MCF 10A (cell line): Measurements from ENCODE around the gene TMED9. TPM values are rescaled to one million over a fixed set of nuclear protein-coding genes. Genes with fewer than 3 reads are reported as not detected.

Experiments
- BruUV-seq: library from RNA; stranded (reverse); fragments of 400-500 nt; replicated peaks from 2 replicates; lab custom pipeline; 2021; lab: Mats Ljungman, UMichigan
- CTCF ChIA-PET: fragments of 300-600 bp; sonication (Branson Sonifier 250); formaldehyde crosslinking; extraction: SDS; loops from one replicate; lab custom pipeline; 2021; ENCODE audit warnings: antibody characterized with exemption, inconsistent platforms; lab: Yijun Ruan, JAX
- POLR2A ChIA-PET: fragments of 300-600, 350-650 bp; sonication (Branson Sonifier 250); formaldehyde crosslinking; extraction: SDS; loops from one replicate; lab custom pipeline; 2020; ENCODE audit warnings: antibody characterized with exemption, inconsistent platforms; lab: Yijun Ruan, JAX
- DNase-seq: peaks from one replicate; pipeline ENCODE4 v3.0.0-alpha.2; 2018; ENCODE audit not compliant: unreplicated experiment
- H3K27ac Mint-ChIP-seq: one replicate; pipeline ENCODE4 v1.8.0; 2022; ENCODE audit warnings: mild to moderate bottlenecking, low read depth, mixed read lengths; ENCODE audit not compliant: unreplicated experiment
- H3K27me3 Mint-ChIP-seq: one replicate; pipeline ENCODE4 v1.8.0; 2022; ENCODE audit warnings: mixed read lengths; ENCODE audit not compliant: insufficient read depth, unreplicated experiment
- H3K36me3 Mint-ChIP-seq: one replicate; pipeline ENCODE4 v1.8.0; 2022; ENCODE audit warnings: mild to moderate bottlenecking, moderate library complexity, mixed read lengths; ENCODE audit not compliant: insufficient read depth, unreplicated experiment
- H3K4me1 Mint-ChIP-seq: one replicate; pipeline ENCODE4 v1.8.0; 2022; ENCODE audit warnings: mixed read lengths; ENCODE audit not compliant: insufficient read depth, unreplicated experiment
- H3K4me3 Mint-ChIP-seq: one replicate; pipeline ENCODE4 v1.8.0; 2022; ENCODE audit warnings: mild to moderate bottlenecking, moderate library complexity, mixed read lengths; ENCODE audit not compliant: unreplicated experiment
- H3K9me3 Mint-ChIP-seq: one replicate; pipeline ENCODE4 v1.8.0; 2022; ENCODE audit warnings: mixed read lengths; ENCODE audit not compliant: unreplicated experiment
- CTCF ChIP-seq: fragments of 200-600 bp; IDR thresholded peaks from one replicate; pipeline ENCODE4 v1.8.0; 2022; ENCODE audit warnings: antibody characterized with exemption, mild to moderate bottlenecking; ENCODE audit not compliant: unreplicated experiment
- intact Hi-C: fragments of 100-400 bp; cut with micrococcal nuclease; formaldehyde crosslinking; loops from 2 replicates; pipeline ENCODE4 v1.14.1; 2022
- total RNA-seq: library from RNA; stranded (reverse); gene quantifications from 2 replicates; pipeline ENCODE4 v1.2.3, GENCODE V29; 2022

TMED9 gene
- total RNA-seq, 1 experiment from 2014 or later, result 301 TPM

- no TSS peak for BruUV-seq
- no peaks in the 10 kb centered on the region for H3K9me3 Mint-ChIP-seq
- H3K27me3 Mint-ChIP-seq, result no peaks in the 10 kb centered on the region
- no peak for DNase-seq
- ChIA-PET CTCF (interaction anchor here (0.7 to 1.1 kb wide), 3 partner anchors 60 to 559 kb away, joined by 3 to 6 read pairs (median 4); no protein-coding TSS in a partner anchor), POLR2A (interaction anchor here (1.7 kb wide), 1 partner anchor 8 kb away, joined by 6 read pairs; no protein-coding TSS in a partner anchor)
- TF ChIP-seq CTCF, result no peak
- intact Hi-C loops, result loop anchor here (10.0 kb wide), 1 partner anchor 561 kb away; no protein-coding TSS in a partner anchor
- H3K27ac Mint-ChIP-seq, result no peak overlapping the region
- no peak overlapping the region for H3K4me3 Mint-ChIP-seq
- H3K4me1 Mint-ChIP-seq, result peaks cover 30% of the 10 kb centered on the region
- H3K36me3 Mint-ChIP-seq, result peaks cover 25% of the 10 kb centered on the region
Measured at GRCh38 chr5:177603631-177604030, 11.6 kb downstream of the TMED9 start.

- intact Hi-C loops, result loop anchor here (10.0 kb wide), 1 partner anchor 561 kb away; no protein-coding TSS in a partner anchor
- BruUV-seq, result no TSS peak
- no peak for DNase-seq
- Mint-ChIP-seq H3K9me3 (no peaks in the 10 kb centered on the region), H3K27ac (no peak overlapping the region), H3K36me3 (peaks cover 30% of the 10 kb centered on the region), H3K27me3 (no peaks in the 10 kb centered on the region), H3K4me3 (no peak overlapping the region), H3K4me1 (peaks cover 25% of the 10 kb centered on the region)
- TF ChIP-seq CTCF, result no peak
- ChIA-PET CTCF (interaction anchor here (0.8 to 1.0 kb wide), 2 partner anchors 15 to 43 kb away, joined by 3 read pairs; no protein-coding TSS in a partner anchor), POLR2A (no interaction called here)
Measured at GRCh38 chr5:177604116-177604521, 12.1 kb downstream of the TMED9 start.

GRCh38 chr5:177604656-177605055, 12.7 kb downstream of the TMED9 start:
- H3K4me3 Mint-ChIP-seq, result no peak overlapping the region
- no peaks in the 10 kb centered on the region for H3K9me3 Mint-ChIP-seq
- CTCF ChIA-PET, result interaction anchor here (0.8 to 1.0 kb wide), 2 partner anchors 14 to 44 kb away, joined by 3 read pairs; no protein-coding TSS in a partner anchor
- intact Hi-C loops, result loop anchor here (5.0 to 10.0 kb wide), 2 partner anchors 463 to 560 kb away; no protein-coding TSS in a partner anchor
- peaks cover 23% of the 10 kb centered on the region for H3K4me1 Mint-ChIP-seq
- peaks cover 30% of the 10 kb centered on the region for H3K36me3 Mint-ChIP-seq
- POLR2A ChIA-PET, result interaction anchor here (1.3 kb wide), 1 partner anchor 59 kb away, joined by 3 read pairs; no protein-coding TSS in a partner anchor
- DNase-seq, result no peak
- no TSS peak for BruUV-seq
- no peak overlapping the region for H3K27ac Mint-ChIP-seq
- no peaks in the 10 kb centered on the region for H3K27me3 Mint-ChIP-seq
- no peak for TF ChIP-seq CTCF

DNA sequence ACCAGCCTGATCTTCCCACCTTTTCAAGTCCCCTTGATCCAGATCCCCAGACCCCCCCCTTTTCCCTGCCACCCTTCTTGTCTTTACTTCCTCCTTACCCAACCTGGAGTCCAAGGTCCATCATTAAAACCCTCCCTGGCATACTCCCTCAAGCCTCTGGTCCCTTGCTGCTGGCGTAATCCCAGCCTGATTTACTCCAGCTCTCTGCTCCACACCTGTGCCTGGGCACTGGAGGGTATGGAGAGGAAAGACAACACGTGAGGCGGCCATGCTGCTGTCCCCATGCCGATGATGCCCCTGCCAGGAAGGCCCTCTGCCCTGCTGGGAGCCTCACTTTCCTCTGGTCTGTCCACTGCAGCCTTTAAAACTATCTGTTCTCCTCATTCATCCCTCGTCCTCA, 13.1 kb downstream of the TMED9 start:
- H3K27ac Mint-ChIP-seq, result no peak overlapping the region
- DNase-seq, result no peak
- ChIA-PET CTCF (interaction anchor here (0.8 to 1.0 kb wide), 2 partner anchors 14 to 44 kb away, joined by 3 read pairs; no protein-coding TSS in a partner anchor), POLR2A (interaction anchor here (1.3 to 4.5 kb wide), 2 partner anchors 12 to 59 kb away, joined by 3 to 24 read pairs; partner anchors contain the start of gene TMED9)
- peaks cover 23% of the 10 kb centered on the region for H3K4me1 Mint-ChIP-seq
- TF ChIP-seq CTCF, result no peak
- intact Hi-C loops, result loop anchor here (5.0 to 10.0 kb wide), 2 partner anchors 462 to 560 kb away; no protein-coding TSS in a partner anchor
- H3K4me3 Mint-ChIP-seq, result no peak overlapping the region
- no peaks in the 10 kb centered on the region for H3K9me3 Mint-ChIP-seq
- no peaks in the 10 kb centered on the region for H3K27me3 Mint-ChIP-seq
- BruUV-seq, result no TSS peak
- H3K36me3 Mint-ChIP-seq, result peaks cover 30% of the 10 kb centered on the region
